ENCODE results near the gene CA10.

DNA sequence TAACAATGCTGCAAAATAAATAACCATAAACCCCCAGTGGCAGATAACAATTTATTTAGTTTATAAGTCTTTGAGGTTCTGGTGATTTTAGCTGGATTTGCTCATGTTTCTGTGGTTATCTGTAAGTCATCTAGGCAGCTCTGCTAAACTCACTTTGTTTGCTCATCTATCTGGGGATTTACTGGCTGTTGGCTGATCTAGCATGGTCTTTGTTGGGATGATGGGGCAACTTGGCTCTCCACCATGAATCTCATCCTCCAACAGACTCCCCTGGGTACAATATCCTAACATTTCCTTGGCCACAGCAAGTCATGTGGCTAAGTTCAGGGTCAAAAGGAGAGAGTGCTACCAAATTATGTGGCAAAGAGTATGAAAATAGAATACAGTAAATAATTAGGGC is 359.3 kb downstream of the CA10 start:
- TF ChIP-seq CTCF (conservative IDR thresholded peaks at IDR 0.05) = no peak
- no peak for TF ChIP-seq EZH2 (IDR thresholded peaks at IDR 0.05; ENCODE audit: low read depth)

Data from PC-9 (cell line).